Measurements from ENCODE around the gene MALT1. TPM values are rescaled to one million over a fixed set of nuclear protein-coding genes. Genes with fewer than 3 reads are reported as not detected.
A peak's percentile ranks its signal among the peaks of the same experiment; 100 is the strongest.

MALT1 gene
- polyA plus RNA-seq, 3 donors, result 18.3 to 24.9 (median 23.8) TPM

DNA sequence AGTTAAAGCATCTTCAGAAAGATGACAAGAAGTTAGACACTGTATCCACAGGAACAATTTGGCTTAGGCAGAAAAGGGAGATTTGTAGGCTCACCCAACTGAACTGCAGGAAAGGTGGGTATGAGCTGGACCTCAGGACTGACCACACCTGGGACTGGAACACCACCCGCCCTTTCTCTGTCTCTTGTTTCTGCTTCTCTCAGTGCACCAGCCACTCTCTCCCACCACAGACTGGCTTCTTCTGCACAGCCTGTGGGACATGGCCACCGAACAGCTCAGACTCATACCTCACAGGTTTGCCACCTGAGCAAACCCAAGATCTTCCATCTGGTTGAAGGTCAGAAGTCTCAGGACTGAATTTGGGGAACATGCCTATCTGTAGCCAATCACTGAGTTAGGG is 14.2 kb upstream of the MALT1 start:
- Histone ChIP-seq H3K36me3 (replicated peaks in 1 of 2; ENCODE audit: control insufficient read depth in 1 of 2, insufficient read depth in 2 of 2, low read length in 2 of 2) (no peaks in the 10 kb centered on the region), H3K27me3 (ENCODE audit: control insufficient read depth in 2 of 2, insufficient read depth in 2 of 2, low read length in 2 of 2) (no peaks in the 10 kb centered on the region), H3K79me2 (ENCODE audit: insufficient read depth, low read length) (no peaks in the 10 kb centered on the region), H3K4me2 (replicated peaks; ENCODE audit: extremely low read depth, low read length, poor library complexity, severe bottlenecking) (no peak overlapping the region), H3K9ac (ENCODE audit: insufficient read depth, low read length, poor library complexity, severe bottlenecking) (no peak overlapping the region), H2AFZ (ENCODE audit: insufficient read depth, low read depth, low read length, poor library complexity, severe bottlenecking) (no peak overlapping the region), H3K4me3 (replicated peaks in 1 of 3; ENCODE audit: low read depth in 2 of 3, low read length in 3 of 3) (peak overlapping the region in 1 of 3 experiments; percentile 55), H3K27ac (ENCODE audit: low read depth in 1 of 2, low read length in 2 of 2) (no peak overlapping the region), H4K20me1 (ENCODE audit: insufficient read depth, low read length) (no peaks in the 10 kb centered on the region), H3K4me1 (ENCODE audit: control insufficient read depth in 1 of 2, insufficient read depth in 2 of 2, low read length in 2 of 2) (peaks cover 23 to 28% of the 10 kb centered on the region in 2 donors), H3K9me3 (replicated peaks in 1 of 2; ENCODE audit: control insufficient read depth in 1 of 2, insufficient read depth in 1 of 2, low read length in 2 of 2) (no peaks in the 10 kb centered on the region)
- DNase-seq, result no peak
- H3K9me3 Mint-ChIP-seq, result peaks cover 0 to 5% (median 0%) of the 10 kb centered on the region in 7 donors
- H3K4me3 Mint-ChIP-seq, result no peak overlapping the region
- 100% methylated on average over 1 of the region's 2 CpGs for WGBS (ENCODE audit: insufficient coverage)
- peaks cover 31% of the 10 kb centered on the region for H3K4me1 Mint-ChIP-seq
- TF ChIP-seq, protein P1, sequence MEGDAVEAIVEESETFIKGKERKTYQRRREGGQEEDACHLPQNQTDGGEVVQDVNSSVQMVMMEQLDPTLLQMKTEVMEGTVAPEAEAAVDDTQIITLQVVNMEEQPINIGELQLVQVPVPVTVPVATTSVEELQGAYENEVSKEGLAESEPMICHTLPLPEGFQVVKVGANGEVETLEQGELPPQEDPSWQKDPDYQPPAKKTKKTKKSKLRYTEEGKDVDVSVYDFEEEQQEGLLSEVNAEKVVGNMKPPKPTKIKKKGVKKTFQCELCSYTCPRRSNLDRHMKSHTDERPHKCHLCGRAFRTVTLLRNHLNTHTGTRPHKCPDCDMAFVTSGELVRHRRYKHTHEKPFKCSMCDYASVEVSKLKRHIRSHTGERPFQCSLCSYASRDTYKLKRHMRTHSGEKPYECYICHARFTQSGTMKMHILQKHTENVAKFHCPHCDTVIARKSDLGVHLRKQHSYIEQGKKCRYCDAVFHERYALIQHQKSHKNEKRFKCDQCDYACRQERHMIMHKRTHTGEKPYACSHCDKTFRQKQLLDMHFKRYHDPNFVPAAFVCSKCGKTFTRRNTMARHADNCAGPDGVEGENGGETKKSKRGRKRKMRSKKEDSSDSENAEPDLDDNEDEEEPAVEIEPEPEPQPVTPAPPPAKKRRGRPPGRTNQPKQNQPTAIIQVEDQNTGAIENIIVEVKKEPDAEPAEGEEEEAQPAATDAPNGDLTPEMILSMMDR (IDR thresholded peaks at IDR 0.05), result no peak
- H3K36me3 Mint-ChIP-seq, result no peaks in the 10 kb centered on the region
- H3K27ac Mint-ChIP-seq, result peak overlapping the region in 1 of 7 donors; percentile 80
- peaks cover 0 to 2% (median 2%) of the 10 kb centered on the region in 3 donors for H3K27me3 Mint-ChIP-seq (ENCODE audit: low read depth in 3 of 3)
- intact Hi-C loops (cut with micrococcal nuclease), result loop anchor here in 1 of 2 donors (5.0 kb wide), 1 partner anchor 40 kb away; no protein-coding TSS in a partner anchor

DNA sequence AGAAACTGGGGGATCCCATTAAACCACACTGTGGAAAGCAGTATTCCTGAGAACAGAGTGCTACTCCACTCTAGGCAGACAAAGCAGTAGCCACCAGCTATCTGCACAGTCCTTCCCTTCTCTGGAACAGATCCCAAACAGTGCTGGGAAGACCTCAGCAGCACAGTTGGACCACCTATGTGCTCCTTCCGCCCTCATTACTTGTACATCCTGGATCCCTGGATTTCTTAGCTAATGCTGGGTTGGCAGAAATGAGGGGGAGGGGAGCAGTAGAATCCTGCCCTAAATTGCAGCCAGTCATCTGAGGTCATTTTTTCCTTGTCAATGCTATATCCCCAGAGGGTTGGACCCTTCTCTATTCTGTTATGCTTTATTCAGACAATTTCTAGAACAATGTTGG is 13.8 kb upstream of the MALT1 start:
- no peaks in the 10 kb centered on the region for H3K79me2 ChIP-seq (ENCODE audit: insufficient read depth, low read length)
- H3K36me3 ChIP-seq (replicated peaks in 1 of 2; ENCODE audit: control insufficient read depth in 1 of 2, insufficient read depth in 2 of 2, low read length in 2 of 2), result no peaks in the 10 kb centered on the region
- WGBS (ENCODE audit: insufficient coverage), result no CpG with 5 or more reads among the region's 1 CpG
- H3K4me2 ChIP-seq (replicated peaks; ENCODE audit: extremely low read depth, low read length, poor library complexity, severe bottlenecking), result peak overlapping the region; percentile 68
- peaks cover 0 to 2% (median 2%) of the 10 kb centered on the region in 3 donors for H3K27me3 Mint-ChIP-seq (ENCODE audit: low read depth in 3 of 3)
- TF ChIP-seq, protein P1 (IDR thresholded peaks at IDR 0.05), result no peak
- H3K4me3 ChIP-seq (replicated peaks in 1 of 3; ENCODE audit: low read depth in 2 of 3, low read length in 3 of 3), result peak overlapping the region in 1 of 3 experiments; percentile 55
- peak overlapping the region; percentile 37 for H2AFZ ChIP-seq (ENCODE audit: insufficient read depth, low read depth, low read length, poor library complexity, severe bottlenecking)
- H3K36me3 Mint-ChIP-seq, result no peaks in the 10 kb centered on the region
- no peaks in the 10 kb centered on the region for H3K9me3 ChIP-seq (replicated peaks in 1 of 2; ENCODE audit: control insufficient read depth in 1 of 2, insufficient read depth in 1 of 2, low read length in 2 of 2)
- H3K9me3 Mint-ChIP-seq, result peaks cover 0 to 5% (median 0%) of the 10 kb centered on the region in 7 donors
- peak overlapping the region in 1 of 2 donors; percentile 88 for H3K4me3 Mint-ChIP-seq
- H3K27ac Mint-ChIP-seq, result peak overlapping the region in 6 of 7 donors; percentile 80 to 91 (median 88)
- H4K20me1 ChIP-seq (ENCODE audit: insufficient read depth, low read length), result no peaks in the 10 kb centered on the region
- H3K4me1 Mint-ChIP-seq, result peaks cover 31% of the 10 kb centered on the region
- DNase-seq, result no peak
- H3K9ac ChIP-seq (ENCODE audit: insufficient read depth, low read length, poor library complexity, severe bottlenecking), result no peak overlapping the region
- H3K27ac ChIP-seq (ENCODE audit: low read depth in 1 of 2, low read length in 2 of 2), result peak overlapping the region in 1 of 2 donors; percentile 66
- H3K27me3 ChIP-seq (ENCODE audit: control insufficient read depth in 2 of 2, insufficient read depth in 2 of 2, low read length in 2 of 2), result no peaks in the 10 kb centered on the region
- peaks cover 23 to 28% of the 10 kb centered on the region in 2 donors for H3K4me1 ChIP-seq (ENCODE audit: control insufficient read depth in 1 of 2, insufficient read depth in 2 of 2, low read length in 2 of 2)
- intact Hi-C loops (cut with micrococcal nuclease), result loop anchor here in 1 of 2 donors (5.0 kb wide), 1 partner anchor 40 kb away; no protein-coding TSS in a partner anchor

Measured in CD14-positive monocyte (primary cell).